AG08395 (cell line): ENCODE measurements around the gene IRF8.

Experiments
- DNase-seq: peaks from one replicate; pipeline ENCODE4 v3.0.0; 2012; ENCODE audit warnings: mixed read lengths, low spot score

Gene IRF8

DNA sequence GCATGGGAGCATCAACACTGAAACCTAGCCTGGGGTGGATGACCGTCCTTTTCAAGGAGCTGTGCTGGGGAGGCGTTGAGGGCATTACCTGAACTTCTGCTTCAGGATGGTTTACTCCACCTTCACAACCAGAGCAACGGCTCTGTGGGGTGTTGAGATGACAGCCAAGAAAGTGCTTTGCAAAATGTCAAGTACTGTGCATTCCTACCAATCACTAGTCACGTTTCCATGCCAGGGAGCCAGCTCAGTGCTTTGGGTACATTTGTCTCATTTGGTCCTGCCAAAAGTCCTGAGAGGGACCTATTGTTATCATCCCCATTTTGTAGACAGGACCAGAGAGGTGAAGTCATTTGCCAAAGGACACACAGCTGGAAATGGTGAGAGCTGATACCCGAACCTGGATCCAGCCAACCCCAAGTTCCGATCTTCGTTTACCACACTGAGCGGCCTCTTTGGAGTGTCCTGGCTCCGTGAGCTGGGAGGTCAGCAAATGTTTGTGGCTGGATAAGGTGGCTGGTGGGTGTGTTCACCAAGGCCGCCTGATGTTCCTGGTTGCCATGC, 61.6 kb downstream of the IRF8 start:
- no peak for DNase-seq

DNA sequence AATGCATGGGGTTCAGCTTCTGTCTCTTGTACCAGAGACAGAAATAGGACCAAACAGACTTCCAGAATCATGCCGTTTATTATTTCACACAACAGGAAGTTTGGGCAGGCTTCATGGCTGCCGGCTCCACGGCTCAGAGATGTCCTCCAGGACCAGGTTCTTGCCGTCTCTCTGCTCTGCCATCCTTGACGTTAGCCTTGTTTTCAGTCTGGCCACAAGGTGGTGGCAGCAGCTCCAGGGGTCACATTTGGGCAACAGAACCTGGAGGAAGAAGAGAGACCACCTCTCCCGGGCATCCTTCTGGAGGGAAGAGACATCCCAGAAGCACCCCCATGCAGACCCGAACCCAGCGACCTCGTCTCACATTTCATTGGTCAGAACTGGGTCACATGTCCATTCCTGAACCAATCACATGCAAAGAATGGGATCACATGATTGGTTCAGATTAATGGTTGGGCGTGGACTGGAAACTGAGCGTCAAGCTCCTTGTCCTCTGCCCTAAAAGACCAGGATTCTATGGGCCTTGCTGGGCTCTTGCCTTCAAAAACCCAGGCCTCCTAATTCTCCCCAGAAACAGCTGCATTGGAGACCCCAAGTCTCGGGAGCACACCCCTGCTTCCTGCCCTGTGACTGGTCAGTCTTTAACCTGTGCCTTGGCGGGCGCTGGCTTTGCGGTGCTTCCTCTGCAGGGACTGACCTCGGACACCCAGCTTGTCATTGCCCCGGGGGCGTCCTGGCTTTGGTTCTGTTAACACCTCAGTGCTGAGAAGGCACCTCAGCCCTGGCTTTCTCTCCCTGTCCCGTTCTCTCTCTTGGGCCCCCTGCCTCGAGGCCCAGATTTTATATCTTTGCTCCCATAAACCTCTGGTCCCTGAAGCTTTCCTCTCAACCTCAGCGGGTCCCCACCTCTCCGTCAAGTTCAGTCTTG, 63.3 kb downstream of the IRF8 start:
- no peak for DNase-seq

DNA sequence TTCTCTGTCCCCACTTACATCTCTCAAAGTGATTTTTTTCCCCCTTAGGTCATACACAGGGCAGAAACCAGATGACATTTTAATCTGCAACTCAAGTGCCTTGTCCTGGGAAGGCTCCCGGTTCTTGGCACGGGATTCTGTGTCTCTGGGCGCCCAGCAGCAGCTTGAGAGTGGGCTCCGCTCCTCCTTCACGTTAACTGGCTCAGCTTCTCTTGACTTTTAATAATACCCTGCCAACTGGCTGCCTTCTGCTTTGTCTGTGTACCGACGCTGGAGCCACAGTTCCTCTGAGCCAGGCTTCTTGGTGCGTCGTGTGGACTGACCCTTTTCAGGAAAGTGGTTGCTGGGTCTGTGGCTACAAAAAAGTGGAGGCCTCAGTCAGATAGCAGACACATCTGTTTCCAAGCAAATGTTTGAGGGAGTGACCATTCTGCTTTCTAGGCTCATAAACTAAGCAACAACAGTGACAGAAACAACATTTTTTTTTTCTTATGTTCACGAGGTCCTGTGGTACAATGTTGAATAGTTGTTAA, 64.9 kb downstream of the IRF8 start:
- no peak for DNase-seq

DNA sequence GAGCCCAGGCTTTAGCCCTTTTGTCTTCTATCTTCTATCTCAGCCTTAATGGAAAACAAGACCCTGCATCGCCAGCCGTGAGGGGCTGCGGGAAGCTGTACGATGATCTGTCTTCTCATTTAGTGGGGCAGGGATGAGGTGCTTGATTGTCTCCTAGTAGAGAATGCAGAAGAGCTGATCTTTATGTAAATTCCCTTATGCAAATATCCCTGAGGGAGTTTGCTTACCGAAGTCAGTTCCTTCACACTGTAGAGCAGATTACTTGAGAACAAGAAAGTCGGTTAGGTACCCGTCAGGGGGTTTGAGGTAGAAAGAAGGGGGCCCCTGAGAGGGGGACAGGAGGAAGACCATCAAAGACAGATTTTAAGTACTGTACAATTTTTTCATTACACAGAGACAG, 66.2 kb downstream of the IRF8 start:
- no peak for DNase-seq

GRCh38 chr16:85967111-85967510, 68.1 kb downstream of the IRF8 start:
- DNase-seq: no peak

- DNase-seq: no peak
Measured at GRCh38 chr16:85968041-85968920, 69.3 kb downstream of the IRF8 start.

DNA sequence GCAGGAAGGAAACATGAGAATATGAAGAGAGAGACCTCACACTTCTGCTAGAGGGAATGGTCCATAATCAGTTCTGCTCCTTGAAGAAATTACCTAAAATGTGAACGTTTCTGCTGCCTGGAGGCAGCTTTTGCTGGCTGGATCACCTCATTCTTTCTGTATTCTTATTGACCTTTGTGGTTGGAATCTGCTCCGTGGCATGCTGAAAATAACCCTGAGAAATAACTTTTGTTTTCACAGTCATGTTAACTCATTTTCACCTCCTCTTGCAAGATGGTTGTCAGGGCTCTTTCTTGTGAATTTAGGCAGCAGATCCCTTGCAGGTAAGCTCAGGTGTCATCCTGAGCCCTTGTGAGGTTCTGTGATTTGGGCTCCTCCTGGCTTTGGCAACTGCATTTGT, 70.2 kb downstream of the IRF8 start:
- DNase-seq: peak; percentile 27

GRCh38 chr16:85969591-85969990, 70.6 kb downstream of the IRF8 start:
- DNase-seq: no peak

DNA sequence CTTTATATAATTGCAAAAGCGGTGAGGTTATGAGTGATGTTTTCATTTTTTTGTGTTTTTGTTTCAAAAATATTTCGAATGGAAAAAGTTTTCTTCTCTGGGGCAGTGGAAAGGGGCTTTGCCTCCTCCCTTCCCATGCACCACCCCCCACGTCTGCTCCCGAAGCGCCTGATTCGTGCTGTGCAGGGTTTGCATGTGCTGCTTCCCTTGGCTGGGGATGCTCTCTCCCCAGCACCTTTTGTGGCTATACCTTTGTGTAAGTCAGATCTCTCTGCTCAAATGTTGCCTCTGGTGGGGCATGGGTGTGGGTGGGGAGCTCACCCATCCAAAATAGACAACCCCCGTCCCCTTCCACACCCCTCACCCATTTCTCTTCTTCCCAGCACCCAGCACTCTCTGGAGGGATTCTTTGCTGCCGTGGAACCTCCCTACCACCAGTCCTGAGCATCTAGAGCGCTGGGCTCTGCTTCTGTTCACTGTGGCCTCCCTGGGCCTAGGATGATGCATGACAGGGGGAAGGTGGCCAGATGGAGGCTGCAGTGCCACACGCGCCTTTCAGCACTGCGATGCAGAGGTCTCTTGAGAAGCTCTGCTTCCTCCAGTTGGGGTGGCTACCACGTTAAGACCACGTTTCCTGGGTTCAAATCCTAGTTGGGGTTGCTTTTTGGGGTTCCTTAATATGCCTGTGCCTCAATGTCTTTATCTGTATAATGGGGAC, 71.2 kb downstream of the IRF8 start:
- no peak for DNase-seq

- DNase-seq: no peak
Measured at GRCh38 chr16:85970738-85971137, 71.8 kb downstream of the IRF8 start.
